ENCODE measurements around the gene UBTD1.

The UBTD1 gene

GRCh38 chr10:97590082-97590747 lies 91.5 kb downstream of the UBTD1 start:
- DNase-seq: no peak

GRCh38 chr10:97590748-97591495 lies 92.2 kb downstream of the UBTD1 start:
- no peak for DNase-seq

- no peak for DNase-seq
These were observed 94.7 kb downstream of the UBTD1 start for GRCh38 chr10:97593421-97593820.

- DNase-seq: no peak
These were observed 97.7 kb downstream of the UBTD1 start for GRCh38 chr10:97596101-97597082.

GRCh38 chr10:97597778-97598177 lies 99.1 kb downstream of the UBTD1 start:
- DNase-seq: no peak

- DNase-seq: no peak
These were observed 99.9 kb downstream of the UBTD1 start for GRCh38 chr10:97598407-97599271.

GRCh38 chr10:97599272-97599619 lies 100.5 kb downstream of the UBTD1 start:
- DNase-seq: no peak

GRCh38 chr10:97600616-97601015 lies 101.9 kb downstream of the UBTD1 start:
- DNase-seq: no peak

- DNase-seq: no peak
These were observed 102.8 kb downstream of the UBTD1 start for GRCh38 chr10:97601268-97602215.

GRCh38 chr10:97607095-97607636 lies 108.4 kb downstream of the UBTD1 start:
- no peak for DNase-seq

GRCh38 chr10:97608991-97609561 lies 110.4 kb downstream of the UBTD1 start:
- DNase-seq: no peak

- no peak for DNase-seq
These were observed 112.7 kb downstream of the UBTD1 start for GRCh38 chr10:97611473-97611872.

- DNase-seq: no peak
These were observed 113.7 kb downstream of the UBTD1 start for GRCh38 chr10:97612386-97612785.

- no peak for DNase-seq
These were observed 119.6 kb downstream of the UBTD1 start for GRCh38 chr10:97618285-97618684.

- no peak for DNase-seq
These were observed 120.0 kb downstream of the UBTD1 start for GRCh38 chr10:97618733-97619132.

Measured in NCI-H1092 treated with DMSO at 0.1 percent for 48 hours (cell line).